SK-N-SH treated with all-trans-retinoic acid at 6 μM for 48 hours (cell line): ENCODE results near the gene THRB.

ENCODE experiments used
- TCF4 ChIP-seq: fragments of 250-450 bp; sonication (Bioruptor Pico); IDR thresholded peaks from 2 replicates; pipeline ENCODE4 v1.8.0; 2021; ENCODE audit warnings: mild to moderate bottlenecking, moderate library complexity, borderline replicate concordance
- TOX ChIP-seq: fragments of 250-450 bp; sonication (Bioruptor Pico); IDR thresholded peaks from 2 replicates; pipeline ENCODE4 v1.8.0; 2021; ENCODE audit warnings: mild to moderate bottlenecking, moderate library complexity, borderline replicate concordance

- TF ChIP-seq TCF4 (no peak), TOX (CRISPR knock-in tag) (no peak)
Observed at GRCh38 chr3:24258727-24259600, 235.7 kb downstream of the THRB start.
